GM23338 (cell line): ENCODE data around the gene OR7G1. TPM values are rescaled to one million over a fixed set of nuclear protein-coding genes. Genes with fewer than 3 reads are reported as not detected.

Source experiments
- ATAC-seq: fragments of 200-7000 bp; cut with Tn5 transposase; 3 replicates; pipeline ENCODE4 v1.9.1; 2020
- DNase-seq: peaks from one replicate; pipeline ENCODE4 v3.0.0-alpha.2; 2015; ENCODE audit warnings: low spot score
- H2AFZ ChIP-seq: fragments of 200-600 bp; sonication (generic); 2 replicates; pipeline ENCODE4 v1.8.0; 2016; ENCODE audit warnings: antibody characterized with exemption, mild to moderate bottlenecking, moderate library complexity
- H3F3A ChIP-seq: fragments of 200-600 bp; sonication (generic); replicated peaks from 2 replicates; pipeline ENCODE4 v1.8.0; 2017; ENCODE audit warnings: antibody characterized with exemption, mixed run types, low read depth
- H3K27ac ChIP-seq: fragments of 200-600 bp; sonication (generic); 2 replicates; pipeline ENCODE4 v1.6.1; 2016; ENCODE audit warnings: low read depth
- H3K27me3 ChIP-seq: fragments of 200-600 bp; sonication (generic); 2 replicates; pipeline ENCODE4 v1.8.0; 2016; ENCODE audit warnings: mild to moderate bottlenecking, mixed run types, moderate library complexity; ENCODE audit not compliant: insufficient read depth
- H3K36me3 ChIP-seq: fragments of 200-600 bp; sonication (generic); 2 replicates; pipeline ENCODE4 v1.8.0; 2016; ENCODE audit warnings: mild to moderate bottlenecking; ENCODE audit not compliant: insufficient read depth
- H3K4me1 ChIP-seq: fragments of 200-600 bp; sonication (generic); 2 replicates; pipeline ENCODE4 v1.8.0; 2016; ENCODE audit warnings: mild to moderate bottlenecking, moderate library complexity; ENCODE audit not compliant: insufficient read depth
- H3K4me2 ChIP-seq: fragments of 200-600 bp; sonication (generic); 2 replicates; pipeline ENCODE4 v1.7.1; 2017; ENCODE audit warnings: mixed run types
- H3K4me3 ChIP-seq: fragments of 200-600 bp; sonication (generic); 2 replicates; pipeline ENCODE4 v1.6.1; 2016; ENCODE audit warnings: mixed run types
- H3K79me2 ChIP-seq: fragments of 200-600 bp; sonication (generic); replicated peaks from 2 replicates; pipeline ENCODE4 v1.8.0; 2017; ENCODE audit warnings: mild to moderate bottlenecking; ENCODE audit not compliant: insufficient read depth
- H3K9me2 ChIP-seq: fragments of 200-600 bp; sonication (generic); 2 replicates; pipeline ENCODE4 v1.8.0; 2017; ENCODE audit not compliant: insufficient read depth
- H4K20me1 ChIP-seq: fragments of 200-600 bp; sonication (generic); replicated peaks from 2 replicates; pipeline ENCODE4 v1.8.0; 2017; ENCODE audit warnings: mild to moderate bottlenecking; ENCODE audit not compliant: insufficient read depth
- H3K27ac Mint-ChIP-seq: 2 replicates; pipeline ENCODE4 v1.8.0; 2020; ENCODE audit warnings: inconsistent platforms, mild to moderate bottlenecking, moderate library complexity, mixed read lengths
- H3K27me3 Mint-ChIP-seq: 3 replicates; pipeline ENCODE4 v1.8.0; 2022; ENCODE audit warnings: low read depth, mild to moderate bottlenecking, moderate library complexity, mixed read lengths, inconsistent platforms; ENCODE audit not compliant: insufficient read depth, poor library complexity
- H3K36me3 Mint-ChIP-seq: 3 replicates; pipeline ENCODE4 v1.8.0; 2021; ENCODE audit warnings: low read depth, mild to moderate bottlenecking, inconsistent platforms, moderate library complexity, mixed read lengths
- H3K4me1 Mint-ChIP-seq: 3 replicates; pipeline ENCODE4 v1.8.0; 2020; ENCODE audit warnings: mild to moderate bottlenecking, inconsistent platforms, mixed read lengths
- H3K4me3 Mint-ChIP-seq: 3 replicates; pipeline ENCODE4 v1.8.0; 2021; ENCODE audit warnings: moderate library complexity, mild to moderate bottlenecking, inconsistent platforms, mixed read lengths
- H3K9me3 Mint-ChIP-seq: 3 replicates; pipeline ENCODE4 v1.8.0; 2020; ENCODE audit warnings: moderate library complexity, mild to moderate bottlenecking, inconsistent platforms, mixed read lengths
- CREB1 ChIP-seq: fragments of 250-450 bp; sonication (Bioruptor Pico); IDR thresholded peaks from 2 replicates; pipeline ENCODE4 v1.5.0; 2020; ENCODE audit warnings: low read depth, mild to moderate bottlenecking, moderate library complexity
- EZH2phosphoT487 ChIP-seq: fragments of 200-600 bp; sonication (generic); IDR thresholded peaks from one replicate; pipeline ENCODE4 v1.8.1; 2018; ENCODE audit warnings: antibody characterized with exemption; ENCODE audit not compliant: unreplicated experiment
- JUNB ChIP-seq: IDR thresholded peaks from one replicate; pipeline ENCODE4 v1.6.1; 2016; ENCODE audit warnings: antibody characterized with exemption; ENCODE audit not compliant: unreplicated experiment
- NANOG ChIP-seq: IDR thresholded peaks from 2 replicates; pipeline ENCODE4 v1.6.1; 2016; ENCODE audit warnings: antibody characterized with exemption, borderline replicate concordance
- STAT1 ChIP-seq: IDR thresholded peaks from one replicate; pipeline ENCODE4 v1.6.1; 2016; ENCODE audit warnings: antibody characterized with exemption; ENCODE audit not compliant: unreplicated experiment
- ZNF114 ChIP-seq: fragments of 250-450 bp; sonication (Bioruptor Pico); IDR thresholded peaks from 2 replicates; pipeline ENCODE4 v1.5.0; 2020; ENCODE audit warnings: mild to moderate bottlenecking, moderate library complexity
- ZNF331 ChIP-seq: fragments of 250-450 bp; sonication (Bioruptor Pico); IDR thresholded peaks from 2 replicates; pipeline ENCODE4 v1.5.0; 2020; ENCODE audit warnings: low read depth, mild to moderate bottlenecking, moderate library complexity
- polyA plus RNA-seq: library from polyadenylated mRNA; unstranded; fragments of >200 nt; fragmentation: Nextera tagmentation; extraction: Ambion mirVana; gene quantifications from 2 replicates; pipeline ENCODE4 v1.2.1, GENCODE V29; 2016
- total RNA-seq: library from RNA; depleted of rRNA; stranded (reverse); fragments of >200 nt; shearing (Covaris generic); gene quantifications from 2 replicates; pipeline ENCODE4 v1.2.3, GENCODE V29; 2014
- TF ChIP-seq, protein P1 (sequence below): IDR thresholded peaks from 2 replicates; pipeline ENCODE4 v1.6.1; 2016; ENCODE audit warnings: antibody characterized with exemption
- TF ChIP-seq, protein P2 (sequence below), 2 experiments: fragments of 200-600 bp in 1 of 2; sonication (generic) in 1 of 2; conservative IDR thresholded peaks; 2 replicates each; pipeline versions ENCODE4 v1.5.1 to v1.6.1; 2016 to 2017; ENCODE audit warnings: antibody characterized with exemption in 2 of 2, low read depth in 2 of 2, mild to moderate bottlenecking in 2 of 2, moderate library complexity in 1 of 2
- TF ChIP-seq, protein P3 (sequence below): fragments of 250-450 bp; sonication (Bioruptor Pico); IDR thresholded peaks from 2 replicates; pipeline ENCODE4 v1.5.0; 2020; ENCODE audit warnings: mild to moderate bottlenecking, moderate library complexity

The OR7G1 gene
- total and polyA plus RNA-seq, 2 experiments from 2014 or later: not detected

DNA sequence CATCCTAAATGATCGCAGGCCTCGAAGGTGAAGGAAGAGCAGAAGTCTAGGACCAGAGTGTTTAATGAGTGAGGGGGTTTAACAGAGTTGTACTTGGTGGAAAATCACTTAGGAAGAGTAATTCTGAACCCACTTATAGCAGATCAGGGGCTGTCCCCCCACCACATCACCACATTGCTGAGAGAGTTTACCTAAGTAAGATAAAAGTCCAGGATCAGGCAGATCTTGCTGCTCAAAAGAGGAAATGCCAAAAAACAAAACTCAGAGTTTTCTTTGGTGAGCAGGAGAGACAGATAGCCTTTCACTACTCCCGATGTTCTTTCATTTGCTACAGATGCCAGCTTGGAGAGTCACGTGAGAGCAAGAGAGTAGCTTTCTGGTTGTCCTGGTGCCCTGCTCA, 40.0 kb upstream of the OR7G1 start:
- Mint-ChIP-seq H3K27me3 (peaks cover 4% of the 10 kb centered on the region), H3K4me1 (no peaks in the 10 kb centered on the region), H3K27ac (no peak overlapping the region), H3K4me3 (no peak overlapping the region), H3K9me3 (peaks cover 81% of the 10 kb centered on the region), H3K36me3 (peaks cover 100% of the 10 kb centered on the region)
- DNase-seq: no peak
- H2AFZ ChIP-seq: no peak overlapping the region
- H3K27ac ChIP-seq: no peak overlapping the region
- H3K36me3 ChIP-seq: peaks cover 34% of the 10 kb centered on the region
- H3K4me3 ChIP-seq: no peak overlapping the region
- no peak for ATAC-seq
- H3K27me3 ChIP-seq: no peaks in the 10 kb centered on the region
- no peaks in the 10 kb centered on the region for H3K4me1 ChIP-seq
- peaks cover 65% of the 10 kb centered on the region for H3K79me2 ChIP-seq
- TF ChIP-seq NANOG: no peak
- H3K9me2 ChIP-seq: no peaks in the 10 kb centered on the region
- no peaks in the 10 kb centered on the region for H3F3A ChIP-seq
- peaks cover 21% of the 10 kb centered on the region for H4K20me1 ChIP-seq
- H3K4me2 ChIP-seq: no peak overlapping the region

DNA sequence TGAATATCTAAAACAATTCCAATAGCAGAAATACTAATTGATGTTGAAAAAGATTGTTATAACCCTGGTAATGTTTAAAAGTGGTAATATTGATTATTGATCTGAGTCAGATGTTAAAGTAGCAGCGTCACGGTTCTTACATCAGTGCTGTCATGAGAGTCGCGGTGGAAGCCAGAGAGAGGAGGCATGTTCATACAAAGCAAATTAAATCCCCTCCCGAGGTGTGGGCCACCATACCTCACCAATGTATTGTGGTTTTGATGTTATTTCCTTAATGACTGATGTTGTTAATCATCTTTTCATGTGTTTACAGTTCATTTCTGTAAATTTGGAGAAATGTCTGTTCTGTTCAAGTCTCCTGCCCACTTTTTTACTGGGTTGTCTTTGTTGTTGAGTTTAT, 35.8 kb upstream of the OR7G1 start:
- H3K27me3 Mint-ChIP-seq: peaks cover 8% of the 10 kb centered on the region
- Histone ChIP-seq H2AFZ (no peak overlapping the region), H3K4me1 (peaks cover 8% of the 10 kb centered on the region; the same call in 1 of the 2 replicates), H3K9me2 (no peaks in the 10 kb centered on the region), H3K27me3 (no peaks in the 10 kb centered on the region), H3K79me2 (peaks cover 100% of the 10 kb centered on the region), H4K20me1 (peaks cover 40% of the 10 kb centered on the region), H3K4me3 (no peak overlapping the region), H3F3A (no peaks in the 10 kb centered on the region), H3K27ac (no peak overlapping the region), H3K36me3 (peaks cover 17% of the 10 kb centered on the region), H3K4me2 (no peak overlapping the region)
- ATAC-seq: no peak
- peaks cover 98% of the 10 kb centered on the region for H3K9me3 Mint-ChIP-seq
- H3K27ac Mint-ChIP-seq: no peak overlapping the region
- H3K36me3 Mint-ChIP-seq: peaks cover 100% of the 10 kb centered on the region
- no peaks in the 10 kb centered on the region for H3K4me1 Mint-ChIP-seq
- DNase-seq: no peak
- H3K4me3 Mint-ChIP-seq: no peak overlapping the region
- TF ChIP-seq, protein P1, sequence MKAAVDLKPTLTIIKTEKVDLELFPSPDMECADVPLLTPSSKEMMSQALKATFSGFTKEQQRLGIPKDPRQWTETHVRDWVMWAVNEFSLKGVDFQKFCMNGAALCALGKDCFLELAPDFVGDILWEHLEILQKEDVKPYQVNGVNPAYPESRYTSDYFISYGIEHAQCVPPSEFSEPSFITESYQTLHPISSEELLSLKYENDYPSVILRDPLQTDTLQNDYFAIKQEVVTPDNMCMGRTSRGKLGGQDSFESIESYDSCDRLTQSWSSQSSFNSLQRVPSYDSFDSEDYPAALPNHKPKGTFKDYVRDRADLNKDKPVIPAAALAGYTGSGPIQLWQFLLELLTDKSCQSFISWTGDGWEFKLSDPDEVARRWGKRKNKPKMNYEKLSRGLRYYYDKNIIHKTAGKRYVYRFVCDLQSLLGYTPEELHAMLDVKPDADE: no peak
- TF ChIP-seq EZH2phosphoT487 (no peak), ZNF114 (no peak), STAT1 (no peak), ZNF331 (CRISPR knock-in tag) (no peak), JUNB (no peak), CREB1 (CRISPR knock-in tag) (no peak)
- TF ChIP-seq, protein P2, sequence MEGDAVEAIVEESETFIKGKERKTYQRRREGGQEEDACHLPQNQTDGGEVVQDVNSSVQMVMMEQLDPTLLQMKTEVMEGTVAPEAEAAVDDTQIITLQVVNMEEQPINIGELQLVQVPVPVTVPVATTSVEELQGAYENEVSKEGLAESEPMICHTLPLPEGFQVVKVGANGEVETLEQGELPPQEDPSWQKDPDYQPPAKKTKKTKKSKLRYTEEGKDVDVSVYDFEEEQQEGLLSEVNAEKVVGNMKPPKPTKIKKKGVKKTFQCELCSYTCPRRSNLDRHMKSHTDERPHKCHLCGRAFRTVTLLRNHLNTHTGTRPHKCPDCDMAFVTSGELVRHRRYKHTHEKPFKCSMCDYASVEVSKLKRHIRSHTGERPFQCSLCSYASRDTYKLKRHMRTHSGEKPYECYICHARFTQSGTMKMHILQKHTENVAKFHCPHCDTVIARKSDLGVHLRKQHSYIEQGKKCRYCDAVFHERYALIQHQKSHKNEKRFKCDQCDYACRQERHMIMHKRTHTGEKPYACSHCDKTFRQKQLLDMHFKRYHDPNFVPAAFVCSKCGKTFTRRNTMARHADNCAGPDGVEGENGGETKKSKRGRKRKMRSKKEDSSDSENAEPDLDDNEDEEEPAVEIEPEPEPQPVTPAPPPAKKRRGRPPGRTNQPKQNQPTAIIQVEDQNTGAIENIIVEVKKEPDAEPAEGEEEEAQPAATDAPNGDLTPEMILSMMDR (conservative IDR thresholded peaks at IDR 0.05; ENCODE audit: low read depth in 2 of 2): no peak
- TF ChIP-seq, protein P3, sequence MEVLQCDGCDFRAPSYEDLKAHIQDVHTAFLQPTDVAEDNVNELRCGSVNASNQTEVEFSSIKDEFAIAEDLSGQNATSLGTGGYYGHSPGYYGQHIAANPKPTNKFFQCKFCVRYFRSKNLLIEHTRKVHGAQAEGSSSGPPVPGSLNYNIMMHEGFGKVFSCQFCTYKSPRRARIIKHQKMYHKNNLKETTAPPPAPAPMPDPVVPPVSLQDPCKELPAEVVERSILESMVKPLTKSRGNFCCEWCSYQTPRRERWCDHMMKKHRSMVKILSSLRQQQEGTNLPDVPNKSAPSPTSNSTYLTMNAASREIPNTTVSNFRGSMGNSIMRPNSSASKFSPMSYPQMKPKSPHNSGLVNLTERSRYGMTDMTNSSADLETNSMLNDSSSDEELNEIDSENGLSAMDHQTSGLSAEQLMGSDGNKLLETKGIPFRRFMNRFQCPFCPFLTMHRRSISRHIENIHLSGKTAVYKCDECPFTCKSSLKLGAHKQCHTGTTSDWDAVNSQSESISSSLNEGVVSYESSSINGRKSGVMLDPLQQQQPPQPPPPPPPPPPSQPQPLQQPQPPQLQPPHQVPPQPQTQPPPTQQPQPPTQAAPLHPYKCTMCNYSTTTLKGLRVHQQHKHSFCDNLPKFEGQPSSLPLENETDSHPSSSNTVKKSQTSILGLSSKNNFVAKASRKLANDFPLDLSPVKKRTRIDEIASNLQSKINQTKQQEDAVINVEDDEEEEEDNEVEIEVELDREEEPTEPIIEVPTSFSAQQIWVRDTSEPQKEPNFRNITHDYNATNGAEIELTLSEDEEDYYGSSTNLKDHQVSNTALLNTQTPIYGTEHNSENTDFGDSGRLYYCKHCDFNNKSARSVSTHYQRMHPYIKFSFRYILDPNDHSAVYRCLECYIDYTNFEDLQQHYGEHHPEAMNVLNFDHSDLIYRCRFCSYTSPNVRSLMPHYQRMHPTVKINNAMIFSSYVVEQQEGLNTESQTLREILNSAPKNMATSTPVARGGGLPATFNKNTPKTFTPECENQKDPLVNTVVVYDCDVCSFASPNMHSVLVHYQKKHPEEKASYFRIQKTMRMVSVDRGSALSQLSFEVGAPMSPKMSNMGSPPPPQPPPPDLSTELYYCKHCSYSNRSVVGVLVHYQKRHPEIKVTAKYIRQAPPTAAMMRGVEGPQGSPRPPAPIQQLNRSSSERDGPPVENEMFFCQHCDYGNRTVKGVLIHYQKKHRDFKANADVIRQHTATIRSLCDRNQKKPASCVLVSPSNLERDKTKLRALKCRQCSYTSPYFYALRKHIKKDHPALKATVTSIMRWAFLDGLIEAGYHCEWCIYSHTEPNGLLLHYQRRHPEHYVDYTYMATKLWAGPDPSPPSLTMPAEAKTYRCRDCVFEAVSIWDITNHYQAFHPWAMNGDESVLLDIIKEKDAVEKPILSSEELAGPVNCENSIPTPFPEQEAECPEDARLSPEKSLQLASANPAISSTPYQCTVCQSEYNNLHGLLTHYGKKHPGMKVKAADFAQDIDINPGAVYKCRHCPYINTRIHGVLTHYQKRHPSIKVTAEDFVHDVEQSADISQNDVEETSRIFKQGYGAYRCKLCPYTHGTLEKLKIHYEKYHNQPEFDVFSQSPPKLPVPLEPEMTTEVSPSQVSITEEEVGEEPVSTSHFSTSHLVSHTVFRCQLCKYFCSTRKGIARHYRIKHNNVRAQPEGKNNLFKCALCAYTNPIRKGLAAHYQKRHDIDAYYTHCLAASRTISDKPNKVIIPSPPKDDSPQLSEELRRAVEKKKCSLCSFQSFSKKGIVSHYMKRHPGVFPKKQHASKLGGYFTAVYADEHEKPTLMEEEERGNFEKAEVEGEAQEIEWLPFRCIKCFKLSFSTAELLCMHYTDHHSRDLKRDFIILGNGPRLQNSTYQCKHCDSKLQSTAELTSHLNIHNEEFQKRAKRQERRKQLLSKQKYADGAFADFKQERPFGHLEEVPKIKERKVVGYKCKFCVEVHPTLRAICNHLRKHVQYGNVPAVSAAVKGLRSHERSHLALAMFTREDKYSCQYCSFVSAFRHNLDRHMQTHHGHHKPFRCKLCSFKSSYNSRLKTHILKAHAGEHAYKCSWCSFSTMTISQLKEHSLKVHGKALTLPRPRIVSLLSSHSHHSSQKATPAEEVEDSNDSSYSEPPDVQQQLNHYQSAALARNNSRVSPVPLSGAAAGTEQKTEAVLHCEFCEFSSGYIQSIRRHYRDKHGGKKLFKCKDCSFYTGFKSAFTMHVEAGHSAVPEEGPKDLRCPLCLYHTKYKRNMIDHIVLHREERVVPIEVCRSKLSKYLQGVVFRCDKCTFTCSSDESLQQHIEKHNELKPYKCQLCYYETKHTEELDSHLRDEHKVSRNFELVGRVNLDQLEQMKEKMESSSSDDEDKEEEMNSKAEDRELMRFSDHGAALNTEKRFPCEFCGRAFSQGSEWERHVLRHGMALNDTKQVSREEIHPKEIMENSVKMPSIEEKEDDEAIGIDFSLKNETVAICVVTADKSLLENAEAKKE: no peak
